Hippocampal formation (tissue), 2 donors: ENCODE data around the gene AHCTF1.
"Not testable (repeated sequence)": the region's sequence is repeated elsewhere in the genome, so short reads cannot be mapped to it uniquely, and the experiment has no call there.

ENCODE experiments used
- DNase-seq, 2 donors: peaks; one replicate each; lab custom pipeline; 2025; lab: John Stamatoyannopoulos, UW

Gene AHCTF1

DNA sequence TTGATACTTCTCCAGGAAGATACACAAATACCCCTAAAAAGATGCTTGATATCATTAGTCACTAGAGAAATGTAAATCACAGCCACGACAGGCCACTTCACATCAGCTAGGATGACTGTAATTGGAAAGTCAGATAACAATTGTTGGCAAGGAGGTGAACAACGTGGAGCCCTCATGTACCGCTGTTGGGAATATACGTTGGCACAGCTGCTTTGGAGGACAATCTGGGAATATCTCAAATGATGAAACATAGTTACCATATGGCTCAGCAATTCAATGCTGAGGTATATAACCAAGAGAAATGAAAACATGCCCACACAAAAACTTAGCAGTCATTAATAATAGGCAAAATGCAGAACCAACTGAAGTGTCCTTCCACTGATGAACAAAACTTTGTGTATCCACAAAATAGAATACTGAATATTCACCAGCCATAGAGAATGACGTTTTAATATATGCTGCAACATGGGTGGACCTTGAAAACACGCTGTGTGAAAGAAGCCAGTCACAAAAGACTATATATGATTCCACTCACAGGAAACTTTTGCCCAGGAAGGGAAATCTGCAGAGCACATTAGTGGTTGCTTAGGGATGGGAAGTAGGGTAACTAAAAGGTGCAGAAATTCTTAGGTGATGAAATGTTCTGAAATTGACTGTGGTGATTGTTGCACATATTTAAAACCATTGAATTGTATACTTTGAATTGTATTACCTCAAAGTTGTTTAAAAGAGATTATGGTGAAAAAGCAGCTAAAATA is 95.4 kb downstream of the AHCTF1 start:
- no peak for DNase-seq

DNA sequence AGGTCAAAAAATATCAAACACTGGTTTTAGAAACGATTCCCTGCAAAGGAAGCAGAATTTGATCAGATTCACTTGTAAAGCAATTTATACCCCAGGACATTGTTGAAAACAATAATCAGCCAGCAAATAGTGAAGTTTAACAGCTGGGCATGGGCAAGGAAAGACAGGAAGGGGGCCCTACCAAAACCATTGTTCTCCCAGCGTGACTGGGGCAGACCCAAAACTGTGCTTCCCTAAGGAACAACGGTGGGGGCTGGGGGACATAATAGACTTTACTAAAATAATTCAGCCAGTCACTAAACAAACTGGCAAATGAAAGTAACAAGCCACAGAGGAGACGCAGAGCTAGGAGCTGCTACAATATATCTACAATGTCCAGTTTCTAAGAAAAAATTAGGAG is 100.2 kb downstream of the AHCTF1 start:
- no peak for DNase-seq

DNA sequence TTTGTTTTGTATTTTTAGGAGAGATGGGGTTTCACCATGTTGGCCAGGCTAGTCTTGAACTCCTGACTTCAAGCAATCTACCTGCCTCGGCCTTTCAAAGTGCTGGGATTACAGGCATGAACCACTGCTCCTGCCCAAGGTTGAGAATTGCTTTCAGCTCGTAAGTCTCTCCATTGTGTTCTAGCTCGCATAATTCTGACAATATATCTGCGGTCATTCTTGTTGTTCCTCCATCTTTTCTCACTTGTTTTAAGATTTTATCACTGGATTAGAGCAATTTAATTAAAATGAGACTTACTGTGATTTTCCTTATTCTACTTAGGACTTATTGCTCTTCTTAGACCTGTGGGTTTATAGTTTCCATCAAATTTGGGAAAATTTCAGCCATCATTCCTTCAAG is 102.9 kb downstream of the AHCTF1 start:
- no peak for DNase-seq

DNA sequence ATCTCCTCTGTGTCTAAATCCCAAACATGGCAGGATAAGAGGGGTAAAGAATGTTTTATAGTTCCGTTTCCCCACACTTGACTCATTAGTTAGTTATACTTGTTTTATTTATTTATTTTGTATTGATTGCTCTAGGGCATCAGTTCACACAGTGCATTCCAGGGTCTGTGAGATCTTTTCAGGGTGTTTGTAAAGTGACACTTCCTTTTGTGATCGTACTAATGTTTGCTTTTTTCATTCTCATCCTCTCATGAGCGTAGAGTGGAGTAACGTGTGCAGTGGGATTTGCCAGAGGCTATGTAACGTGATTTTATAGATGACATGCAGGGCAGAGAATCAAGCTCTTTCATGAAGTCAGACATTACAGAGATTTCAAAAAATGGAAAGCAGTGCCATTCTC is 104.4 kb downstream of the AHCTF1 start:
- no peak for DNase-seq

DNA sequence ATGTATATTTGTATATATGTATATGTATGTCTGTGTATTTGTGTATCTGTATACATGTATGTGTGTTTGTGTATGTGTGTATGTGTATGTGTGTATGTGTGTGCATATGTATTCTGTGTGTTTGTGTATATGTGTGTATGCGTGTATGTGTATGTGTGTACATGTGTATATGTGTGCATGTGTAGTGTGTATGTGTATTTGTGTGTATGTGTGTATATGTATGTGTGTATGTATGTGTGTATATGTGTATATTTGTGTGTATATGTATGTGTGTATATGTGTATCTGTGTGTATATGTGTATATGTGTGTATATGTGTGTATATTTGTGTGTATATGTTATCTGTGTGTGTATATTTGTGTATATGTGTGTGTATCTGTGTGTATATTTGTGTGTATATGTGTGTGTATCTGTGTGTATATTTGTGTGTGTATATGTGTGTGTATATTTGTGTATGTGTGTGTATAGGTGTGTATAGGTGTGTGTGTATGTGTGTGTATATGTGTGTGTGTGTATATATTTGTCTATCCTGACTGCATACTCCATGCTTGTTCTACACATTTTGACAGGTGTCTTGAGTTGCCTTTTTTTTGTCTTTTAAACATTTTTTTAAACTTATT is 106.1 kb downstream of the AHCTF1 start:
- no peak for DNase-seq

DNA sequence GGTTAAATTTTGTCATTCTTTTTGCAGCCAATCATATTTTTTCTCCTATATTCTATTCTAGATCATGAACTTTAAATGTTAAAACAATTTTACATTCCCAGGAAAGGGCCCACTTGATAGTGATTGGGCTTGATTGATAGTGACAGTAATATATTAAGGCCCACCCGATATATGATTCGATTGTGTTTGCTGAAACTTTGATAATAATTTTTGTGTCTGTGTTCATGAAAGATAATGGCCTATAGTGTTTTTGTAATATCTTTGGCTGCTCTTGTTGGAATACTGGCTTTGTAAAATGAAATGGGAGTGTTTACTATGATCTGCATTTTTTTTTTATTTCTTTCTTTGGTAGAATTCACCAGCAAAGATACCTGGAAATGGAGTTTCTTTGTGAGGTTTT is 107.2 kb downstream of the AHCTF1 start:
- no peak for DNase-seq

DNA sequence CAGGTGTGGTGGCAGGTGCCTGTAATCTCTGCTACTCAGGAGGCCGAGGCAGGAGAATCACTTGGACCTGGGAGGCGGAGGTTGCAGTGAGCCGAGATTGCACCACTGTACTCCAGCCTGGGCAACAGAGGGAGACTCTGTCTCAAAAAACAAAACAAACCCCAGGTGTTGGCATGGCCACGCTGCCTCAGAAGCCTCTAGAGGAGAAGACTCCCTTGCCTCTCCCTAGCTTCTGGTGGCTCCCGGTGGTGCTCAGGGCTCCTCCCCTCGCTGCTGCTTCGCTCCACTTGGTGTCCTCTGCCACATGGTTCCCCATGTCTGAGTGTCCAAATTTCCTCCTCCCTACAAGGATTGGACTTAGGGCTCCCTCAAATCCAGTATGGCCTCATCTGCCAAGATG is 109.6 kb downstream of the AHCTF1 start:
- DNase-seq: not testable (repeated sequence)

DNA sequence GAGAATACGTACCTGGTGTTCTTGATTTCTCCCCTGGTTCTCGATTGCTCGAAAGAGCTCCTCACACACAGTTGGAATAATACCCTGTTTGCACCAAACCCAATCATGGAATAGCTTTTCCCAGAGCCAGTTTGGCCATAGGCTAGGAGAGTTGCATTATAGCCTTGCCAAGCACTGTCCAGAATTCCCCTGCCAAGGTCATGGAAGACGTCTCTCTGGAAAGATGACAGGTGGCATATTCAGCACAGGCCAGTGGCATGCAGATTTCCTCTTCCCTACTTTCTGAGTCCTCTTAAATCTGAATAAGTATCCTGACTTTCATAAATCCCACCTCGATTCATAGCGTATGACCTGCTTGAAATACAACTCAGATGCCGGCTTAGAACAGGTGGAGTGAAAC is 111.1 kb downstream of the AHCTF1 start:
- DNase-seq: no peak

DNA sequence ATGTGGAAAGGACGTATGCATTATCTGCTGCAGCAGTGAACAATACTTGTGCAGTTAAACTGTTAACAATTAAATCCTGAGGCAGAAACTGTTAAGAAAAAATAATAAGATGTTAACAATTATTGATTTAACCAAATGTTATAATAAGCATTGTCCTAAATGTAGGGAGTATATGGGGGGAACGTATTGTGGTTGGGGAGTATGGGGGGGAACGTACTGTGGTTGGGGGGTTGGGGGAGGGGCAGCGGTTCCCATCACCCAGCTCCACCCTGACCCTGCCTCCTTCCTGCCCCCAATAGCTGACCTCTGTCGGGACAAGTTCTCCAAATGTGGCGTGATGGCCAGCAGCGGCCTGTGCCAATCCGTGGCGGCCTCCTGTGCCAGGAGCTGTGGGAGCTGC is 114.0 kb downstream of the AHCTF1 start:
- DNase-seq: not testable (repeated sequence)

DNA sequence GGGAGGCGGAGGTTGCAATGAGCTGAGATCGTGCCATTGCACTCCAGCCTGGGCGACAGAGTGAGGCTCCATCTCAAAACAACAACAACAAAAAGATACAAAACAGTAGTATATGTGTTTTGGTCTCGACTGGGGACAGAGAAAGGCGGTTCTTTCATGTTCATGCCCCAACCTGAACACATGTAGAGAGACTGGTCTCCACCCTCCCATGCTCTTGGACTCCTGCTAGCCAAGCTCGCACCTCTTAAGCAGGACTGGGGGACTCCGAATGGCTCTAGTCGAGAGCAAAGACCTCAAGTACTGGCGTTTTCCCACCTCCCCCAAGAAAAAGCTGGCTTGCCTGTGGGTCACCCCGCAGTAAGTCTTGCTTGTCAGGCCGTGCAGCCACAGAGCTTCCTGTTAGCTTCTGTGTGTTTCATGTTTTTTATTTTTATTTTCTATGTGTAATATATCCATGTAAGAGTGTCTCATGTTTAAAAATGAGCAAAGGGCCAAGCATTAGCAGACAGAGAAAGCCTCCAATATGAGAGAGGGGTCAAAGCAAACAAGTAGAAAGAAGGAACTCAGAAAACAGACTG is 116.0 kb downstream of the AHCTF1 start:
- DNase-seq: no peak

DNA sequence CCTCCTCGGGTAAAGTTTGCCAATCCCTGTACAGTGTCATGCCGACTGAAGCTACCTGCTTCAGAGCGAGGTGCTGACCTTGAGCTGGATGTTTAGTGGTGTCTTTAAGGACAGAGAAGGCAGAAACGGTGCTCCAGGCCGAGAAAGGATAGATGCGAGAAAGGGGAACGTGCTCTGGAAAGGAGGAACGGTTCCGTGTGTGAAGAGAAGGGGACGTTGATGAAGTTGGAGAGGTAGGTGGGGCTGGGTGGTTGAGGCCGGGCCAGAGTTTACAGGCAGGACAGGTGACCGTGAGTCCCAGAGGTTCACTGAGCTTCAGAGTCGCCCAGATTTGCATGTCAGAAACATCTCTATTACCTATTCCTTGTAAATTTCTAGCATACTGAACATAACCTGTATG is 116.9 kb downstream of the AHCTF1 start:
- no peak for DNase-seq

DNA sequence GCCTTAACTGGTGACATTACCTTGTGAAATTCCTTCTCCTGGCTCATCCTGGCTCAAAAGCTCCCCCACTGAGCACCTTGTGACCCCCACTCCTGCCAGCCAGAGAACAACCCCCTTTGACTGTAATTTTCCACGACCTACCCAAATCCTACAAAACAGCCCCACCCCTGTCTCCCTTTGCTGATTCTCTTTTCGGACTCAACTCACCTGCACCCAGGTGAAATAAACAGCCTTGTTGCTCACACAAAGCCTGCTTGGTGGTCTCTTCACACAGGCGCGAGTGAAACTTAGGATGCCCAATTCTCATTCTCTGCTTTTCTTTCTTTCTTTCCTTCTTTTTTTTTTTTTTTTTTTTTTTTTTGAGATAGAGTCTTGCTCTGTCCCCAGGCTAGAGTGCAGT is 118.4 kb downstream of the AHCTF1 start:
- DNase-seq: not testable (repeated sequence)

DNA sequence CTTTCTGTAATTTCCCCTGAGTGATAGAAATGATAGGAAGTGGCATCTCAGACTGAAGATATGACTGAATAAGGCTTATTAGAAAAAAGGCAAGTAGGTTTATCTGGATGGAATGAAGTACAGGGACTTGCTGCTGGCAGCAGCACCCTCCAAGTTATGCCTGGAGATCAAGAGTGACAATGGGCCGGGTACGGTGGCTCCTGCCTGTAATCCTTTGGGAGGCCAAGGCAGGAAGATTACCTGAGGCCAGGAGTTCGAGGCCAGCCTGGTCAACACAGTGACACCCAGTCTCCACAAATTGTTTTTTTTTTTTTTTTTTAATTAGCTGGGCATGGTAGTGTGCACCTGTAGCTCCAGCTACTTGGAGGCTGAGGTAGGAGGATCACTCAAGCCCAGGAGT is 119.8 kb downstream of the AHCTF1 start:
- DNase-seq: no peak

DNA sequence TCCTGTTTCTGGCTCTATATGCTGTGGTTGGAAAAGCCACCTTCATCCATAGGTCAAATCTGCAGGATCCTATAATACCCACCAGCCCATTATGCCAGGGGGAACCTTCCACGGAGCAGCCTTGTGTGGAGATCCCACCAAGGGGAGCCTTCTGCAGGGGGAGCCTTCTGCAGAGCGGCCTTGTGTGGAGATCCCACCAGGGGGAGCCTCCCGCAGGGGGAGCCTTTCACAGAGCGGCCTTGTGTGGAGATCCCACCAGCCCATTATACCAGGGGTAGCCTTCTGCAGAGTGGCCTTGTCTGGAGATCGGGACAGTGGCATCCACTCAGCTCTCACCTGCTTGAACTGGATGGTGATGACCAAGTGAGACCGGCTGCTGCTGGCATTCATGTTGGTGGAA is 122.3 kb downstream of the AHCTF1 start:
- DNase-seq: no peak

DNA sequence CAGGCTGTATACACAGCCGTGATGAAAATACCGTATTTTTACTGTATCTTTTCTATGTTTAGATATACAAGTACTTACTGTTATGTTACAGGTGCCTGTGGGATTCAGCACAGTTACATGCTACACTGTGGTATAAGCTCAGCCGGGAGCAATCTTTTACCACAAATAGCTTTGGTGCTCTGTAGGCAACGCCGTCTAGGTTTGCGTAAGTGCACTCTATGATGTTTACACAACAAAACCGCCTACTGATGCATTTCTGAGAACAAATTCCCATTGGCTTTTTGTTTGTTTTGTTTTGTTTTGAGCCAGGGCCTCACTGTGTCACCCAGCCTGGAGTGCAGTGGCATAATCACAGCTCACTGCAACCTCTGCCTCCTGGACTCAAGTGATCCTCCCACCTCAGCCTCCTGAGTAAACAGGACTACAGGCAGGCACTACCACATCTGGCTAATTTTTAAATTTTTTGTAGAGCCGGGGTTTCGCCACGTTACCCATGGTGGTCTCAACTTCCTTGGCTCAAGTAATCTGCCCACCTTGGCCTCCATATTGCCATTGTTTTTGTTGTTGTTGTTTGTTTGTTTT is 126.5 kb downstream of the AHCTF1 start:
- DNase-seq: no peak

DNA sequence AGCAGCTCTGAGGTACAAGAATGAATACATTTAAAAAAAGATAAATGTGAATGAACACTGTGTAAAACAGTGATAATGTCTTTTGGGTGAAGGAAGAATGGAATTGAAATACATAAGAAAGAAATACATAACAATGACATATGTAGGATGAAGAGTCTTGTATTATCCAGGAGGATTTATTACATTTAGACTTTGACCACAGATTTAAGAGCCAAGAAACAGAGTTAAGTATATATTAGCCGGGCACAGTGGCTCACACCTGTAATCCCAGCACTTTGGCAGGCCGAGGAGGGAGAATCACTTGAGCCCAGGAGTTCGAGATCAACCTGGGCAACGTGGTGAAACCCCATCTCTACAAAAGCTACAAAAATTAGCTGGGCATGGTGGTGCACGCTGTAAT is 127.9 kb downstream of the AHCTF1 start:
- DNase-seq: no peak

DNA sequence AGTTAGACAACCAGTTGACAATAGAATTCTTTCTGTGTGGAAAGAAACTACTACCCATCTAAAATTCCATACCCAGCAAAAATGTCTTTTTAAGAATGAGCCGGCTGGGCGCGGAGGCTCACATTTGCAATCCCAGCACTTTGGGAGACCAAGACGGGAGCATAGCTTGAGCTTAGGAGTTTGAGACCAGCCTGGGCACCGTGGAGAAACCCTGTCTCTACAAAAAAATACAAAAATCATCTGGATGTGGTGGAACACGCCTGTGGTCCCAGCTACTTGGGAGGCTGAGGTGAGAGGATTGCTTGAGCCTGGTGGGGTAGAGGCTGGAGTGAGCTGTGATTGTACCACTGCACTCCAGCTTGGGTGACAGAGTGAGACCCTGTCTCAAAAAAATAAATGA is 128.4 kb downstream of the AHCTF1 start:
- no peak for DNase-seq

DNA sequence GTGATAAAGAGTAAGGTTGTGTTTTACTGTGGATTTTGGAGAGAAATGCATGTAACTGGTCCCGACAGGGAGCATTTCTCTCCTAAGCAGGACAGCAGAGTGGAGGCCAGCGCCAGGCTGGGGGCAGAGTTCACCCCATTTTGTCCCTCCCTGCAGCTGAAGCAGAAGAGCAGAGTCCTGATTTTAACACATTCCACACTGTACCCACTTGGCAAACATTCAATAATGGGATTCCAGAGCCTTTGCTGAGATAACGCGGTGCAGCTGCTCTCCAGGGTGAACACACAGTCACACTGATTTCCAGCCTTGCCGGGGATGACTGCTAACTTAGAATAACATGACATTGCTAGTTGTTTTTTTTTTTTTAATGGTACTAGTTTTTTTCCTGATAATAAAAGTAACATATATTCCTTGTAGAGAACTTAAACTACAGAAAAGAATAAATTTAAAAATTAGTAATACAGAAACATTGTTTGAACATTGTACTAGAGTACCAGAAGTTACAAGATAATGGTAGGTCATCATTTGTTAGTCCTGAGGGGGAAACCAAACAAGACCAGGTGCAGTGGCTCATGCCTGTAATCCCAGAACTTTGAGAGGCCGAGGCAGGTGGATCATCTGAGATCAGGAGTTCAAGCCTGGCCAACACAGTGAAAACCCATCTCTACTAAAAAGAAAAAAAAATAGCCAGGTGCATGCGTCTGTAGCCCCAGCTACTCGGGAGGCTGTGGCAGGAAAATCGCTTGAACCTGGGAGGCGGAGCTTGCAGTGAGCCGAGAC is 130.3 kb downstream of the AHCTF1 start:
- DNase-seq: no peak

DNA sequence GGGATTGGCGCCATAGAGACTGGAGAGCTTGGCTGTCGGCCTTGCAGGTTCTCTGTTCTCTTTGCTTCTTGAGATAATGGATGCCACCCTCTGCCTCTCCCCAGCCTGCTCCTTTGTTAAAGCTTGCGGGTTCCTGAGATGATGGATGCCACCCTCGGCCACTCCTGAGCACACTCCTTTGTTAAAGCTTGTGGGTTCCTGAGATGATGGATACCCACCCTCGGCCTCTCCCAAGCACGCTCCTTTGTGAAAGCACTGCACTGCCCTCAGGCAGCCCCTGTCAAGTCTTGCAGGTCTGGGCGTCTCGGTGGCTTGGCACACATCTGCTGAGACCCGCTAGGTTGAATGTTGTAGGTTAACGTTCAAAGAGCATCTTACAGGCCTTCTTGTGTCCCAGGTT is 131.0 kb downstream of the AHCTF1 start:
- no peak for DNase-seq

DNA sequence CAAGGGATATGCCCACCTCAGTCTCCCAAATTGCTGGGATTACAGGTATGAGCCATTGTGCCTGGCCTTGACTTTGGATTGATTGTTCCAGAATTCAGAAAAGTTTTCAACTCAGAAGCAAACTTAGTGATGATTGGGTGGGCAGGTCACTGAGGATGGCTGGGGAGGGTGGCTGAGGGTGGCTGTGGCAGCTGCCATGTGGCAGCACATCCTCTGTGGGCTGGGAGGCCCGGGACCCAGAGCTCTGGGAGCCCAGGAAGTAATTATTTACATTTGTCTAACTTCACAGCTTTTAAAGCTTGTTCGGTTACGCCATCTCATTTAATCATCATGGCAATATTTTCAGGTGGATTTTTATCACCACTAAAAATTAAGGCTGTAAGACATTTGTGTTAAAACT is 131.4 kb downstream of the AHCTF1 start:
- no peak for DNase-seq

DNA sequence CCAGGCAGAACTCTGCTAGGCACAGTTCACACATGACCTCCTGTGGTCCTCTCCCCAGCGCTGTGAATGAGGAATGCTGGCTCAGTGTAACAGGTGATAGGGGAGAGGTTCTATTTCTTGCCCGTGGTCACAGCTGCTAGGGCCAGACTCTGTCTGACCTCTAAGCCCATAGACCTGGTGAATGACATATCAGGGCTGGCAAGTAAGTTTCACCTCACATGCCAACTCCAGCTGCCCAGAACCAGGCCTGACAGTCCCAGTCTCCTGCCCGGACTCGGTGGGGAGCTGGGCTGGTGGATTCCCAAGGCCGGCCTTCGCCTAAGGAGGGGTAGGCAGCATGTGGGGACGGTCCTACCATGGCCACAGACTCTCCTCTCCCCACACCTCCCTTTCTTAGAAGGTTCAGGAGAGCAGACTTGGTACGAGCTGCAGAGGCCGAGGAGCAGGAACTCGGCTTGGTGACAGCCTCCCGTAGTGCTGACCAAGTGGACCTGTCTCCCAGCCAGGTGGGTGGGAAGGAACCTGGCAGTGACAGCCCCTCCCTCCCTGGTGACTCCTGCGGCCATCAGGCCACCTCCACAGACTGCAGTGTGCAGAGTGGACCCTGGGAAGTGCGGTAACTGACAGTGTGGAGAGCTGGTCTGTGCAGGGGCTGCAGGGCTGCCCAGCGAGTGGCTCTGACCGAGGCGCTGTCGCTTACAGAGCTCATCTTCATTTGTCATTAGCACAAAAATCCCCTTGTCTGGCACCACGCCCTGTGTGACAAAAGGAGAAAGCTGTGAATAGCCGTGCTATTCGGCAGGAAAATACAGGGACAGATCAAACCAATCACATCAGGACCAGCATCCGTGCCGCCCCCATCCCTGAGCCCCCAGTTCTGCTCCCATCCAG is 132.9 kb downstream of the AHCTF1 start:
- DNase-seq: no peak
